GM13976 (cell line): ENCODE data around the gene RPS6KC1.

Source experiments
- DNase-seq: peaks from one replicate; pipeline ENCODE4 v3.0.0; 2012; ENCODE audit warnings: low spot score
- CTCF ChIP-seq: IDR thresholded peaks from 2 replicates; pipeline ENCODE4 v1.5.1; 2012; ENCODE audit warnings: borderline replicate concordance, mild to moderate bottlenecking; ENCODE audit not compliant: insufficient read depth; ENCODE audit errors: extremely low read depth, missing control alignments, control extremely low read depth
- in situ Hi-C: fragments of 300-500 bp; cut with MboI; formaldehyde crosslinking; loops from one replicate; pipeline ENCODE4 v1.12.0; 2022; ENCODE audit warnings: low sequenced_read_pairs, mixed read lengths, inconsistent platforms; ENCODE audit not compliant: unreplicated experiment

The RPS6KC1 gene

DNA sequence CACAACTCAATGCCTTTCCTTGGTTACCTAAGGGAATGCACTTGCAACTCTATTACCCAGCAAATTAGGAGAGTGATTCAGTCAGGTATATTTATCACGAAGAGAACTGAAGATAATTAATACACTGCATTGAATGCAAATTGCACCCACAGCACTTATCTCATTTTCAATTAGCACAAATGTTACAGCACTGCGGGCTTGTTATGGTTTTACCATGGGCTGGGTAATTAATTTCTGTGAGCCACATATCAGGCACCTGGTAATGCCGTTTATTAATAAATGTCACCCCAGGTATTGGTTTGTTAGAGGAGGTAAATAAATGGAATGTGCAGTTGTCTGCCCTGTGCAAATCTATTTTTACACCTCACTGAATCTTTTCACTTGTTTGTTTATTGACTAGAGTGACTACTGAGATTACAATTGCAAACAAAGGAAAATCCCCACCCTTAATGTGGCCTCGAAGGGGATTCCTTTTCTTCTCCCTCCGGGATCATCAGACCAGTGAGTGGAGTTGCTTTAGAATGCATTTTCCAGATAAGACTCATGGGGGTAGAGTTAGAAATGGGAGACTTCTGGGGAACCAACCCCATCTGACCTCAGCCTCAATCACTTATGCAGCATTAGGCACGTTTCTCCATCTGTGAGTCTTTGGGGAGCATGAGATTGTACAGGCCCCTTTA lies 269.3 kb downstream of the RPS6KC1 start:
- no peak for TF ChIP-seq CTCF
- in situ Hi-C loops = no loop called here
- DNase-seq = no peak
